ENCODE results near the gene ARHGAP10. TPM values are rescaled to one million over a fixed set of nuclear protein-coding genes. Genes with fewer than 3 reads are reported as not detected.

Gene ARHGAP10
- total RNA-seq, 1 experiment from 2014 or later = 36.9 TPM

GRCh38 chr4:147971116-147971515 lies 239.2 kb downstream of the ARHGAP10 start:
- Histone ChIP-seq H3K4me3 (no peak overlapping the region), H3K9me3 (replicated peaks) (no peaks in the 10 kb centered on the region), H3K36me3 (peaks cover 20% of the 10 kb centered on the region), H3K27ac (no peak overlapping the region), H3K27me3 (replicated peaks) (no peaks in the 10 kb centered on the region), H3K4me1 (replicated peaks) (peaks cover 20% of the 10 kb centered on the region)
- DNase-seq (ENCODE audit: low read depth in 1 of 2, low spot score in 2 of 2) = no peak

GRCh38 chr4:147975325-147975724 lies 243.4 kb downstream of the ARHGAP10 start:
- Histone ChIP-seq H3K27ac (peak overlapping the region; percentile 42), H3K9me3 (replicated peaks) (no peaks in the 10 kb centered on the region), H3K4me1 (replicated peaks) (peaks cover 21% of the 10 kb centered on the region), H3K27me3 (replicated peaks) (no peaks in the 10 kb centered on the region), H3K4me3 (no peak overlapping the region), H3K36me3 (peaks cover 4% of the 10 kb centered on the region; the same call in 1 of the 2 replicates)
- no peak for DNase-seq (ENCODE audit: low read depth in 1 of 2, low spot score in 2 of 2)

GRCh38 chr4:147975933-147976928 lies 244.3 kb downstream of the ARHGAP10 start:
- peak; percentile 59 to 84 for DNase-seq (ENCODE audit: low read depth in 1 of 2, low spot score in 2 of 2)
- peaks cover 4% of the 10 kb centered on the region; the same call in 1 of the 2 replicates for H3K36me3 ChIP-seq
- no peaks in the 10 kb centered on the region for H3K27me3 ChIP-seq (replicated peaks)
- H3K9me3 ChIP-seq (replicated peaks) = no peaks in the 10 kb centered on the region
- peaks cover 17% of the 10 kb centered on the region for H3K4me1 ChIP-seq (replicated peaks)
- no peak overlapping the region for H3K4me3 ChIP-seq
- H3K27ac ChIP-seq = peak overlapping the region; percentile 67

- no peaks in the 10 kb centered on the region for H3K9me3 ChIP-seq (replicated peaks)
- H3K27ac ChIP-seq = no peak overlapping the region
- H3K4me1 ChIP-seq (replicated peaks) = peaks cover 12% of the 10 kb centered on the region
- DNase-seq (ENCODE audit: low read depth in 1 of 2, low spot score in 2 of 2) = no peak
- no peaks in the 10 kb centered on the region for H3K27me3 ChIP-seq (replicated peaks)
- H3K36me3 ChIP-seq = peaks cover 9% of the 10 kb centered on the region
- no peak overlapping the region for H3K4me3 ChIP-seq
These were observed 248.7 kb downstream of the ARHGAP10 start for GRCh38 chr4:147980586-147980985.

GRCh38 chr4:147981305-147981704 lies 249.4 kb downstream of the ARHGAP10 start:
- Histone ChIP-seq H3K27me3 (replicated peaks) (no peaks in the 10 kb centered on the region), H3K4me1 (replicated peaks) (peaks cover 7% of the 10 kb centered on the region), H3K4me3 (no peak overlapping the region), H3K27ac (no peak overlapping the region), H3K9me3 (replicated peaks) (no peaks in the 10 kb centered on the region), H3K36me3 (peaks cover 9% of the 10 kb centered on the region)
- no peak for DNase-seq (ENCODE audit: low read depth in 1 of 2, low spot score in 2 of 2)

- peak; percentile 50 to 51 for DNase-seq (ENCODE audit: low read depth in 1 of 2, low spot score in 2 of 2)
- no peaks in the 10 kb centered on the region for H3K27me3 ChIP-seq (replicated peaks)
- no peak overlapping the region for H3K27ac ChIP-seq
- no peaks in the 10 kb centered on the region for H3K9me3 ChIP-seq (replicated peaks)
- H3K36me3 ChIP-seq = peaks cover 9% of the 10 kb centered on the region
- H3K4me3 ChIP-seq = no peak overlapping the region
- no peaks in the 10 kb centered on the region for H3K4me1 ChIP-seq (replicated peaks)
These were observed 252.3 kb downstream of the ARHGAP10 start for GRCh38 chr4:147984065-147984777.

- no peak for DNase-seq (ENCODE audit: low read depth in 1 of 2, low spot score in 2 of 2)
- no peak overlapping the region for H3K4me3 ChIP-seq
- no peaks in the 10 kb centered on the region for H3K9me3 ChIP-seq (replicated peaks)
- H3K27ac ChIP-seq = no peak overlapping the region
- H3K4me1 ChIP-seq (replicated peaks) = no peaks in the 10 kb centered on the region
- peaks cover 9% of the 10 kb centered on the region for H3K36me3 ChIP-seq
- no peaks in the 10 kb centered on the region for H3K27me3 ChIP-seq (replicated peaks)
These were observed 252.9 kb downstream of the ARHGAP10 start for GRCh38 chr4:147984778-147985138.

GRCh38 chr4:147985376-147985775 lies 253.5 kb downstream of the ARHGAP10 start:
- Histone ChIP-seq H3K27ac (no peak overlapping the region), H3K4me1 (replicated peaks) (no peaks in the 10 kb centered on the region), H3K9me3 (replicated peaks) (no peaks in the 10 kb centered on the region), H3K4me3 (no peak overlapping the region), H3K27me3 (replicated peaks) (no peaks in the 10 kb centered on the region), H3K36me3 (peaks cover 14% of the 10 kb centered on the region)
- no peak for DNase-seq (ENCODE audit: low read depth in 1 of 2, low spot score in 2 of 2)

- DNase-seq (ENCODE audit: low read depth in 1 of 2, low spot score in 2 of 2) = no peak
- no peaks in the 10 kb centered on the region for H3K27me3 ChIP-seq (replicated peaks)
- H3K4me3 ChIP-seq = no peak overlapping the region
These were observed 255.4 kb downstream of the ARHGAP10 start for GRCh38 chr4:147987252-147987651.

GRCh38 chr4:147991543-147992283 lies 259.8 kb downstream of the ARHGAP10 start:
- H3K27me3 ChIP-seq (replicated peaks) = no peaks in the 10 kb centered on the region
- H3K27ac ChIP-seq = no peak overlapping the region
- no peak overlapping the region for H3K4me3 ChIP-seq
- H3K9me3 ChIP-seq (replicated peaks) = no peaks in the 10 kb centered on the region
- H3K36me3 ChIP-seq = peaks cover 8% of the 10 kb centered on the region; the same call in 1 of the 2 replicates
- no peaks in the 10 kb centered on the region for H3K4me1 ChIP-seq (replicated peaks)
- no peak for DNase-seq (ENCODE audit: low read depth in 1 of 2, low spot score in 2 of 2)

More at GRCh38 chr4:147987252-147987651, 255.4 kb downstream of the ARHGAP10 start:
- Histone ChIP-seq H3K36me3 (peaks cover 15% of the 10 kb centered on the region), H3K27ac (no peak overlapping the region), H3K4me1 (replicated peaks) (no peaks in the 10 kb centered on the region), H3K9me3 (replicated peaks) (no peaks in the 10 kb centered on the region)

- Histone ChIP-seq H3K9me3 (replicated peaks) (no peaks in the 10 kb centered on the region), H3K27ac (no peak overlapping the region)
- no peak for DNase-seq (ENCODE audit: low read depth in 1 of 2, low spot score in 2 of 2)
These were observed 262.2 kb downstream of the ARHGAP10 start for GRCh38 chr4:147994076-147994475.

GRCh38 chr4:147994491-147995385 lies 262.9 kb downstream of the ARHGAP10 start:
- Histone ChIP-seq H3K27ac (no peak overlapping the region), H3K36me3 (peaks cover 8% of the 10 kb centered on the region; the same call in 1 of the 2 replicates), H3K4me1 (replicated peaks) (no peaks in the 10 kb centered on the region), H3K4me3 (no peak overlapping the region), H3K9me3 (replicated peaks) (no peaks in the 10 kb centered on the region), H3K27me3 (replicated peaks) (no peaks in the 10 kb centered on the region)
- no peak for DNase-seq (ENCODE audit: low read depth in 1 of 2, low spot score in 2 of 2)

More at GRCh38 chr4:147994076-147994475, 262.2 kb downstream of the ARHGAP10 start:
- Histone ChIP-seq H3K4me1 (replicated peaks) (no peaks in the 10 kb centered on the region), H3K4me3 (no peak overlapping the region), H3K27me3 (replicated peaks) (no peaks in the 10 kb centered on the region), H3K36me3 (peaks cover 8% of the 10 kb centered on the region; the same call in 1 of the 2 replicates)

Data from SJSA1 (cell line).